ENCODE data around the gene OR4K2.
"Not testable (repeated sequence)": the region's sequence is repeated elsewhere in the genome, so short reads cannot be mapped to it uniquely, and the experiment has no call there.

OR4K2 gene, protein sequence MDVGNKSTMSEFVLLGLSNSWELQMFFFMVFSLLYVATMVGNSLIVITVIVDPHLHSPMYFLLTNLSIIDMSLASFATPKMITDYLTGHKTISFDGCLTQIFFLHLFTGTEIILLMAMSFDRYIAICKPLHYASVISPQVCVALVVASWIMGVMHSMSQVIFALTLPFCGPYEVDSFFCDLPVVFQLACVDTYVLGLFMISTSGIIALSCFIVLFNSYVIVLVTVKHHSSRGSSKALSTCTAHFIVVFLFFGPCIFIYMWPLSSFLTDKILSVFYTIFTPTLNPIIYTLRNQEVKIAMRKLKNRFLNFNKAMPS

DNA sequence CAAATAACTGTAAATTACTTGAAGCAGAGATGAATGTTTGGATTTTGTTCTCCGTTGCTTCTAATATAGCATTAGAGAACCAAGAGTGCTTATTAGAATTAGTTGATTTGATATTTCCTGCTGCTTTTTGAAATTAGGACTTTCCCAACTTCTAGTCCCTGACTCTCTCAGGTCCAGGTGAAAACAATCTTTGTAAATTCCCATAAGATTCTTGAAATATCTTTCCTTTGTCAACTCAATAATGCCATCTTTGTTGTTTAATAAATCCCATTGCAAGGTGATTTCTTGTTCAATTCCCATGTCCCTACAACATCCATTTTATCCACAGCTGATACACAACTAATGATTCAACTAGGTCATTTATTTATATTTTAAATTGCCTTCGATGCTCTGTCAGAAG lies at the start of gene OR4K2:
Gene OR4K2 (plus strand): TSS at position 301 of the 400 bp plus-strand sequence. CDS start 1,126 bp downstream, outside the sequence.
- Histone ChIP-seq H3K9me3 (ENCODE audit: control insufficient read depth in 2 of 2, low read length in 2 of 2) (peaks cover 0 to 2% of the 10 kb centered on the region in 2 donors), H3K27me3 (ENCODE audit: control insufficient read depth in 2 of 2, insufficient read depth in 2 of 2, low read length in 2 of 2) (no peaks in the 10 kb centered on the region), H3K4me1 (ENCODE audit: control insufficient read depth in 2 of 2, insufficient read depth in 2 of 2, low read length in 2 of 2) (no peaks in the 10 kb centered on the region), H3K4me3 (ENCODE audit: low read length in 2 of 2) (no peak within 1 kb of the TSS), H3K36me3 (ENCODE audit: control insufficient read depth in 2 of 2, insufficient read depth in 2 of 2, low read length in 2 of 2) (no peaks in the 10 kb centered on the region), H3K27ac (ENCODE audit: low read depth in 2 of 2, low read length in 2 of 2) (no peak within 1 kb of the TSS), H3K9ac (ENCODE audit: low read depth in 1 of 2, low read length in 2 of 2) (no peak within 1 kb of the TSS)

DNA sequence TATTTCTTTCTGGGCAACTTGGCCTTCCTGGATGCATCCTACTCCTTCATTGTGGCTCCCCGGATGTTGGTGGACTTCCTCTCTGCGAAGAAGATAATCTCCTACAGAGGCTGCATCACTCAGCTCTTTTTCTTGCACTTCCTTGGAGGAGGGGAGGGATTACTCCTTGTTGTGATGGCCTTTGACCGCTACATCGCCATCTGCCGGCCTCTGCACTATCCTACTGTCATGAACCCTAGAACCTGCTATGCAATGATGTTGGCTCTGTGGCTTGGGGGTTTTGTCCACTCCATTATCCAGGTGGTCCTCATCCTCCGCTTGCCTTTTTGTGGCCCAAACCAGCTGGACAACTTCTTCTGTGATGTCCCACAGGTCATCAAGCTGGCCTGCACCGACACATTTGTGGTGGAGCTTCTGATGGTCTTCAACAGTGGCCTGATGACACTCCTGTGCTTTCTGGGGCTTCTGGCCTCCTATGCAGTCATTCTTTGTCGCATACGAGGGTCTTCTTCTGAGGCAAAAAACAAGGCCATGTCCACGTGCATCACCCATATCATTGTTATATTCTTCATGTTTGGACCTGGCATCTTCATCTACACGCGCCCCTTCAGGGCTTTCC lies 47.2 kb upstream of the OR4K2 start:
- H3K27me3 ChIP-seq (ENCODE audit: control insufficient read depth in 2 of 2, insufficient read depth in 2 of 2, low read length in 2 of 2); H3K27ac ChIP-seq (ENCODE audit: low read depth in 2 of 2, low read length in 2 of 2); H3K4me3 ChIP-seq (ENCODE audit: low read length in 2 of 2); H3K9me3 ChIP-seq (ENCODE audit: control insufficient read depth in 2 of 2, low read length in 2 of 2); H3K4me1 ChIP-seq (ENCODE audit: control insufficient read depth in 2 of 2, insufficient read depth in 2 of 2, low read length in 2 of 2); H3K36me3 ChIP-seq (ENCODE audit: control insufficient read depth in 2 of 2, insufficient read depth in 2 of 2, low read length in 2 of 2); H3K9ac ChIP-seq (ENCODE audit: low read depth in 1 of 2, low read length in 2 of 2): not testable (repeated sequence)

- H3K36me3 ChIP-seq (ENCODE audit: control insufficient read depth in 2 of 2, insufficient read depth in 2 of 2, low read length in 2 of 2) = no peaks in the 10 kb centered on the region
- no peak overlapping the region for H3K4me3 ChIP-seq (ENCODE audit: low read length in 2 of 2)
- H3K9ac ChIP-seq (ENCODE audit: low read depth in 1 of 2, low read length in 2 of 2) = no peak overlapping the region
- peaks cover 0 to 4% of the 10 kb centered on the region in 2 donors for H3K9me3 ChIP-seq (ENCODE audit: control insufficient read depth in 2 of 2, low read length in 2 of 2)
- H3K27ac ChIP-seq (ENCODE audit: low read depth in 2 of 2, low read length in 2 of 2) = no peak overlapping the region
- no peaks in the 10 kb centered on the region for H3K27me3 ChIP-seq (ENCODE audit: control insufficient read depth in 2 of 2, insufficient read depth in 2 of 2, low read length in 2 of 2)
- no peaks in the 10 kb centered on the region for H3K4me1 ChIP-seq (ENCODE audit: control insufficient read depth in 2 of 2, insufficient read depth in 2 of 2, low read length in 2 of 2)
These were observed 46.6 kb upstream of the OR4K2 start for GRCh38 chr14:19828314-19828713.

DNA sequence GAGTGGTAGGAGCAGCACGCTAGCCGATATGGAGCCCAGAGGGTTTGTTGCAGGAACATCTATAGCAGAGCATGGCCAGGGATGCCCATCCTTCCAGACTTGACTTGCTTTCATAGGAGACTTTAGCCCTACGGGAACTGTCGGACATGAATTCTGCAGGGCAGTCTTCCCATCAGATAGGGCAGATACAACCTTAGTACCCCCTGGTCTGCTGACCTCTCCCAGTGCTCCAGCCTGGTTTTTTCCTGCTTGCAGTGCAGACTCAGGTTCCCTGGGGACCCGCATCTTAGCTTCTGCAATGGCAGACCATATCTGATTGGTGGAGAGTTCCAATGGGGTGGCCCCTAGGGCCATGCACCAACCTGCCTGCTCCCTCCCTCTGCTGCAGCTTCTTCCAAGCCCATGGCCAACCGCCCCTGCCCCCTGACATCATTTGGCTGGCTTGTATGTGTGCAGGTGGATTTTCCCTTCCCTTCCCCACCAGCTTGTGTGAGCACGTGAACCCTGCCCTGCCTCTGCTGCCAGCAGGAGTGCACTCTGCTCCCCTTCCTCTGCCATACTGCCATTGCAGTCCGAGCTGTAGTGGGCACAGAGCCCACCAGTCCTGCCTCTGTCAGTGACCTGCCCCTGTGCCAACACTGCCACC lies 40.6 kb upstream of the OR4K2 start:
- H3K27ac ChIP-seq (ENCODE audit: low read depth in 2 of 2, low read length in 2 of 2); H3K9me3 ChIP-seq (ENCODE audit: control insufficient read depth in 2 of 2, low read length in 2 of 2); H3K4me3 ChIP-seq (ENCODE audit: low read length in 2 of 2); H3K36me3 ChIP-seq (ENCODE audit: control insufficient read depth in 2 of 2, insufficient read depth in 2 of 2, low read length in 2 of 2); H3K27me3 ChIP-seq (ENCODE audit: control insufficient read depth in 2 of 2, insufficient read depth in 2 of 2, low read length in 2 of 2); H3K9ac ChIP-seq (ENCODE audit: low read depth in 1 of 2, low read length in 2 of 2); H3K4me1 ChIP-seq (ENCODE audit: control insufficient read depth in 2 of 2, insufficient read depth in 2 of 2, low read length in 2 of 2): not testable (repeated sequence)

GRCh38 chr14:19838433-19838832 lies 36.5 kb upstream of the OR4K2 start:
- no peak overlapping the region for H3K4me3 ChIP-seq (ENCODE audit: low read length in 2 of 2)
- no peak overlapping the region for H3K9ac ChIP-seq (ENCODE audit: low read depth in 1 of 2, low read length in 2 of 2)
- H3K27ac ChIP-seq (ENCODE audit: low read depth in 2 of 2, low read length in 2 of 2) = no peak overlapping the region
- H3K36me3 ChIP-seq (ENCODE audit: control insufficient read depth in 2 of 2, insufficient read depth in 2 of 2, low read length in 2 of 2) = no peaks in the 10 kb centered on the region
- peaks cover 0 to 5% of the 10 kb centered on the region in 2 donors for H3K9me3 ChIP-seq (ENCODE audit: control insufficient read depth in 2 of 2, low read length in 2 of 2)
- H3K27me3 ChIP-seq (ENCODE audit: control insufficient read depth in 2 of 2, insufficient read depth in 2 of 2, low read length in 2 of 2) = no peaks in the 10 kb centered on the region
- H3K4me1 ChIP-seq (ENCODE audit: control insufficient read depth in 2 of 2, insufficient read depth in 2 of 2, low read length in 2 of 2) = no peaks in the 10 kb centered on the region

- Histone ChIP-seq H3K9ac (ENCODE audit: low read depth in 1 of 2, low read length in 2 of 2) (no peak overlapping the region), H3K27ac (ENCODE audit: low read depth in 2 of 2, low read length in 2 of 2) (no peak overlapping the region), H3K36me3 (ENCODE audit: control insufficient read depth in 2 of 2, insufficient read depth in 2 of 2, low read length in 2 of 2) (no peaks in the 10 kb centered on the region), H3K9me3 (ENCODE audit: control insufficient read depth in 2 of 2, low read length in 2 of 2) (no peaks in the 10 kb centered on the region), H3K4me3 (ENCODE audit: low read length in 2 of 2) (no peak overlapping the region), H3K27me3 (ENCODE audit: control insufficient read depth in 2 of 2, insufficient read depth in 2 of 2, low read length in 2 of 2) (no peaks in the 10 kb centered on the region), H3K4me1 (ENCODE audit: control insufficient read depth in 2 of 2, insufficient read depth in 2 of 2, low read length in 2 of 2) (no peaks in the 10 kb centered on the region)
These were observed 23.6 kb upstream of the OR4K2 start for GRCh38 chr14:19851365-19851764.

DNA sequence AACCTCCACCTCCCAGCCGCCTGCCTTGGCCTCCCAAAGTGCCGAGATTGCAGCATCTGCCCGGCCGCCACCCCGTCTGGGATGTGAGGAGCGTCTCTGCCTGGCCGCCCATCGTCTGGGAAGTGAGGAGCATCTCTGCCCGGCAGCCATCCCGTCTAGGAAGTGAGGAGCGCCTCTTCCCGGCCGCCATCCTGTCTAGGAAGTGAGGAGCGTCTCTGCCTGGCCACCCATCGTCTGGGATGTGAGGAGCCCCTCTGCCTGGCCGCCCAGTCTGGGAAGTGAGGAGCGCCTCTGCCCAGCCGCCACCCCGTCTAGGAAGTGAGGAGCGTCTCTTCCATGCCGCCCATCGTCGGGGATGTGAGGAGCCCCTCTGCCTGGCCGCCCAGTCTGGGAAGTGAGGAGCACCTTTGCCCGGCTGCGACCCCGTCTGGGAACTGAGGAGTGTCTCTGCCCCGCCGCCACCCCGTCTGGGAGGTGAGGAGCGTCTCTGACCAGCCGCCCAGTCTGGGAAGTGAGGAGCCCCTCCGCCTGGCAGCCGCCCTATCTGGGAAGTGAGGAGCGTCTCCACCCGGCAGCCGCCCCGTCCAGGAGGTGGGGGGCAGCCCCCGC lies 8.8 kb upstream of the OR4K2 start:
- not testable (repeated sequence) for H3K36me3 ChIP-seq (ENCODE audit: control insufficient read depth in 2 of 2, insufficient read depth in 2 of 2, low read length in 2 of 2); H3K9me3 ChIP-seq (ENCODE audit: control insufficient read depth in 2 of 2, low read length in 2 of 2); H3K4me1 ChIP-seq (ENCODE audit: control insufficient read depth in 2 of 2, insufficient read depth in 2 of 2, low read length in 2 of 2)

DNA sequence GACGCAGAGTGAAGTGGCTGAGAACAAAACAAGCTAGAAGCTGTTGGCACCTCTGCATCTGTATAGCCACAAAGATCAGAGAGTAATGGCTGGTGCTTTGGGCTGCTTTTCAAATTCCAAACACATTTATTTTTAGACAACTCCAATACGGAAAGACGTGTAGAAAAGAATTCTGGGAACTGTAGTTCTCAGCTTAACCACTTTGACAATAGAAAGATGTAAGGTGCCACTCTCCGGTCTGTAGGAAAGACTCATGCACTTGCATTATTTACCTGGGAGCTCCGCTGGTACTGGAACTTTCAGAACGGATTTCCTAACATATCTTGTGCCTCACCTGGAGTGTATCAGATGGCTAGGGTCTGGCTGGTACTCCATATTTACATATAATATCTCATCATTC lies 1.8 kb upstream of the OR4K2 start:
- Histone ChIP-seq H3K27me3 (ENCODE audit: control insufficient read depth in 2 of 2, insufficient read depth in 2 of 2, low read length in 2 of 2) (no peaks in the 10 kb centered on the region), H3K27ac (ENCODE audit: low read depth in 2 of 2, low read length in 2 of 2) (no peak overlapping the region), H3K9ac (ENCODE audit: low read depth in 1 of 2, low read length in 2 of 2) (no peak overlapping the region), H3K9me3 (ENCODE audit: control insufficient read depth in 2 of 2, low read length in 2 of 2) (peaks cover 0 to 2% of the 10 kb centered on the region in 2 donors), H3K4me1 (ENCODE audit: control insufficient read depth in 2 of 2, insufficient read depth in 2 of 2, low read length in 2 of 2) (no peaks in the 10 kb centered on the region), H3K4me3 (ENCODE audit: low read length in 2 of 2) (no peak overlapping the region), H3K36me3 (ENCODE audit: control insufficient read depth in 2 of 2, insufficient read depth in 2 of 2, low read length in 2 of 2) (no peaks in the 10 kb centered on the region)

More for the DNA sequence above, 8.8 kb upstream of the OR4K2 start:
- H3K9ac ChIP-seq (ENCODE audit: low read depth in 1 of 2, low read length in 2 of 2); H3K4me3 ChIP-seq (ENCODE audit: low read length in 2 of 2); H3K27me3 ChIP-seq (ENCODE audit: control insufficient read depth in 2 of 2, insufficient read depth in 2 of 2, low read length in 2 of 2); H3K27ac ChIP-seq (ENCODE audit: low read depth in 2 of 2, low read length in 2 of 2): not testable (repeated sequence)

GRCh38 chr14:19878029-19878642 lies 3.2 kb downstream of the OR4K2 start:
- H3K36me3 ChIP-seq (ENCODE audit: control insufficient read depth in 2 of 2, insufficient read depth in 2 of 2, low read length in 2 of 2) = no peaks in the 10 kb centered on the region
- H3K27me3 ChIP-seq (ENCODE audit: control insufficient read depth in 2 of 2, insufficient read depth in 2 of 2, low read length in 2 of 2) = no peaks in the 10 kb centered on the region
- H3K4me1 ChIP-seq (ENCODE audit: control insufficient read depth in 2 of 2, insufficient read depth in 2 of 2, low read length in 2 of 2) = no peaks in the 10 kb centered on the region
- H3K27ac ChIP-seq (ENCODE audit: low read depth in 2 of 2, low read length in 2 of 2) = no peak overlapping the region
- no peak overlapping the region for H3K4me3 ChIP-seq (ENCODE audit: low read length in 2 of 2)
- no peak overlapping the region for H3K9ac ChIP-seq (ENCODE audit: low read depth in 1 of 2, low read length in 2 of 2)
- H3K9me3 ChIP-seq (ENCODE audit: control insufficient read depth in 2 of 2, low read length in 2 of 2) = peaks cover 0 to 4% of the 10 kb centered on the region in 2 donors

DNA sequence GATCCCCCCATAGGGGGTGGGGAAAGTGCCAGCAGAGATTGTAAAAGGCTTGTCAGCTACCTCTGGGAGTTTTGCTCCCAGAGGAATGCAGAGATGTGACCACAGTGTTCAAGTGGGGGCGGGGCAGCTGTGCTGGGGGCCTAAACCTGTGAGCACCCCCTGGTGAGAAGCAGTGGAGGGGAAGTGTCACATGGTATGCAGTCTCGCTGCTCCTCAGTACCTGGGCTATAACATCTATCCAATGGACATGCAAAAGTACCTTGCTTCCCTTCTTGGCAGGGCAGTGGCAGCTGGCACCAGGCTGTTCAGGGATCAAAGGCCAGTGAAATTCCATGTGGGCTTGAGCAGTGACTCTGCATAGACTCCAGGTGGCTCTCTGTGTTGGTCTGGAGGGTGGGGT lies 20.3 kb downstream of the OR4K2 start:
- H3K36me3 ChIP-seq (ENCODE audit: control insufficient read depth in 2 of 2, insufficient read depth in 2 of 2, low read length in 2 of 2) = no peaks in the 10 kb centered on the region
- H3K27me3 ChIP-seq (ENCODE audit: control insufficient read depth in 2 of 2, insufficient read depth in 2 of 2, low read length in 2 of 2) = no peaks in the 10 kb centered on the region
- H3K4me3 ChIP-seq (ENCODE audit: low read length in 2 of 2) = no peak overlapping the region
- no peaks in the 10 kb centered on the region for H3K4me1 ChIP-seq (ENCODE audit: control insufficient read depth in 2 of 2, insufficient read depth in 2 of 2, low read length in 2 of 2)
- peaks cover 0 to 20% of the 10 kb centered on the region in 2 donors for H3K9me3 ChIP-seq (ENCODE audit: control insufficient read depth in 2 of 2, low read length in 2 of 2)
- H3K9ac ChIP-seq (ENCODE audit: low read depth in 1 of 2, low read length in 2 of 2) = no peak overlapping the region
- no peak overlapping the region for H3K27ac ChIP-seq (ENCODE audit: low read depth in 2 of 2, low read length in 2 of 2)

All from mucosa of rectum (tissue), 2 donors.